GM12872 (cell line): ENCODE measurements around the gene REM2.
A peak's percentile ranks its signal among the peaks of the same experiment; 100 is the strongest.

ENCODE experiments used
- CTCF ChIP-seq: IDR thresholded peaks from 3 replicates; pipeline ENCODE4 v1.5.1; 2011; ENCODE audit warnings: low read depth, mild to moderate bottlenecking, low read length, moderate library complexity; ENCODE audit not compliant: insufficient read depth

REM2 gene

DNA sequence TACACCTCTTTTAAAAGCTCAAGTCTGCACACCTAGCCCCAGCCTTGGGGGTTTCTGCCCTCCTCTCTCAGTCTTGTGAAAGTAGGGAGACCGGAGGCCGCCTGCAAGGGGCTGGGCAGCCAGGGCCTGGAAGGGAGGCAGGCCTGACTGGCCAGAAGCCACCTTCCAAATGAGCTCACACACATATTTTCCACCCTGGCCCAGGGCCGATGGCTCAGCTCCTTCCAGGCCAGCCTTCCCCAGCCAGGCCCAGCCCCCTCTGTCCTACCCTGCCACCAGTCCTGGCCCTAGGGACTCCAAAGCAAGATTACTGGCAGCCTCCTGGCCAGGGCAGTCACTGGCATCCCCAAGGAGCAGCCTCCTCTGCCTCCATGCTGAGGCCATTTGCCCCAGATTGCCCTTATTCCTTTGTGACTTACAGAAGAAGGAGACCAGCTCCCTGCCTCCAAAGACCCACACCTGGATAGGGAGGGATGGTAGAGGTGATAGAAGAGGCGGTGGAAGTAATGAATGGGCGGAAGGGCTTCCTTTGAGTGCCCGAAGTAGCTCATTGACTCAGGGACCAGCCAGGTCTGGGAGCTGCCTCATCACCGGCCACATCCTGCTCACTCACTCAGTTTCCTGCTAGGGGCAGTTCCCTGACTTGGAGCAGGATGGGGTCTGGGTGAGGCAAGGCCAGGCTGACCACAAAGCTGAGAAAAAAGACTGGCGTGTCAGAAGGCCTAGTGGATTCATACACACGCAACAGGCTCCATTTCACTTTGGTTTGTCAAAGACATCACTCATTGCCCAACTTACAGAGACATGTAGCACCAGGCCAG, 31.9 kb upstream of the REM2 start:
- no peak for TF ChIP-seq CTCF

DNA sequence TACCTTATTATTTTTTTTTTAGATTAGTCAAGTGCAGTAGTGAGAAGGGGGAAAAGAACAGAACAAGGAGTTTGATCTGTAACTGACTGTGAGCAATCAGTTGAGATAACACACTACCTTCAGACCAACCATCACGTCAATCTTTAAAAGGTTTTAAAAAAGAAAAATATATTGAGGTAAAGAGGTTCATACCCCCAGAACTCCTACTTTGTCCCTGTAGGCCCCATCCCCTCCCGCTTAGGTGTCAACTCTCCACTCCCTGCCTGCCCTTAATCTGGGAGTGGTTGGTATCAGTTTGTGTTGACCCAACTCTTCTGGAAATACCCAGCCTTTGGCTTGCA, 30.5 kb upstream of the REM2 start:
- TF ChIP-seq CTCF = no peak

DNA sequence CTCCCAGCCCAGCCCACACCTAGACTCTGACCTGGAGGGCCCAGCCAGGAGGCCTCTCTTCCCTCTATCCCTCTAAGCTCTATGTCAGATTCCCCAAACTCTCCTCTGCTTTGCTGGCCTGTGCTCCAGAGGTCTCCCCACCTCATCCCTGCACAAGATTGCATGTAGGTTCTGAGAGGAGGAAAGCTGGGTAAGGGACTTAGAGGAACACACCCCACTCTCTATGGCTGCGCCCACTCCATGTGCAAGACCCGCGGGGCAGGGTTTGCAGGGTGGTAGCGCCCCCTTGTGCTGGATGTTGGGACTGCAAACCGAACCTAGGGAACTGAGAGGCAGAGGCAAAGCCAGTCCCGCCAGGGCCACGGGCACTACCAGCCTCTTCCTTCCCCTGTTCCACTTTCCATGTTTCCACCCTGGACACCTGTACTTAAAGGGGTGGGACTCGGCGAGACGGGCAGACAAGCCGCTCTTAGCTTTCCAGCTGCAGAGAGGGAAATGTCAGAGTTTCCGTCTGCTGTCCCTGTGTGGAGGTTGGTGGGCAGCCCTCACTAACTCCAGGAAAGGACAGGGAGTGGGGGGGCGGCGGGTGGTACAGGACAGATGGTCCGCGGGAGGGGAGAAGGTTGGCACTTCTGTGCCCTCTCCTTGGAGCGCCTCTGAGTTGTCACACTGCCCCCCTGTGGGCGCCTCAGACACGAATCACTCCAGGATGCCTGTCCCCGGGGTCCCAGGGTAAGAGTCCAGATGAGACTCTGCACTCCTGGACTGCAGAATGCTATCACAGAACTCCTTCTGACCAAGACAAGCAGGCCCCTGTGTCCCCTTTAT, 29.9 kb upstream of the REM2 start:
- TF ChIP-seq CTCF = peak; percentile 96

DNA sequence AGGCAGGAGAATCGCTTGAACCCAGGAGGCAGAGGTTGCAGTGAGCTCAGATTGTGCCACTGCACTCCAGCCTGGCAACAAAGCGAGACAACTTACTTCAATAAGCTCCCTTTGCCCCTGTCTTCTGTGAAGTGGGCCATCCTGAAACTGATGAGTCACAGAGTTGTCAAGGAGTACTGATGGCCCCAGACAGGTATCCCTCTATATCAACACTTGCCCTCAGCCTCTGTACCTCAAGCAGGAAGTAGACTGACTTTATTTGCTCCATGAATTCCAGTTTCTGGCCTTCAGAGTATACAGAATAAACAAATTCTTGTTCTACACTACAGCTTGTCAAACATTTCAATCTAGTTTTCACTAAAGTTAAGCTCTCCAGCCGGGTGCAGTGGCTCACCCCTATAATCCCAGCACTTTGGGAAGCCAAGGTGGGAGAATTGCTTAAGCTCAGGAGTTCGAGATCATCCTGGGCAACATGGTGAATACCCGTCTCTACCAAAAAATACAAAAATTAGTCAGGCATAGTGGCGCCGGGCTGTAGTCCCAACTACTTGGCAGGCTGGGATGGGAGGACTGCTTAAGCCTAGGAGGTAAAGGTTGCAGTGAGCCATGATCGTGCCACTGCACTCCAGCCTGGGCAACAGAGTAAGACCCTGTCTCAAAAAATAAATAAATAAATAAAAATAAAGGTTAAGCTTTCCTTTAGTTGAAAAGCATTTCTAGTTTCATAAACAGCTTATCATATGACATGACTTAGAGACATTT, 27.9 kb upstream of the REM2 start:
- TF ChIP-seq CTCF = no peak

GRCh38 chr14:22856428-22856827, 26.6 kb upstream of the REM2 start:
- TF ChIP-seq CTCF = no peak

- TF ChIP-seq CTCF = no peak
Observed at GRCh38 chr14:22861651-22862050, 21.4 kb upstream of the REM2 start.

GRCh38 chr14:22864979-22865378, 18.0 kb upstream of the REM2 start:
- no peak for TF ChIP-seq CTCF
